GM18505 (cell line): ENCODE results near the gene VAV2.

Source experiments
- ATAC-seq: cut with Tn5 transposase; IDR thresholded peaks from one replicate; pipeline ENCODE4 v1.9.1; 2021; ENCODE audit not compliant: unreplicated experiment
- POLR2A ChIP-seq: IDR thresholded peaks from 4 replicates; pipeline ENCODE4 v1.6.1; 2011; ENCODE audit warnings: borderline replicate concordance; ENCODE audit not compliant: insufficient read depth, insufficient read length; ENCODE audit errors: extremely low read depth

VAV2 gene

DNA sequence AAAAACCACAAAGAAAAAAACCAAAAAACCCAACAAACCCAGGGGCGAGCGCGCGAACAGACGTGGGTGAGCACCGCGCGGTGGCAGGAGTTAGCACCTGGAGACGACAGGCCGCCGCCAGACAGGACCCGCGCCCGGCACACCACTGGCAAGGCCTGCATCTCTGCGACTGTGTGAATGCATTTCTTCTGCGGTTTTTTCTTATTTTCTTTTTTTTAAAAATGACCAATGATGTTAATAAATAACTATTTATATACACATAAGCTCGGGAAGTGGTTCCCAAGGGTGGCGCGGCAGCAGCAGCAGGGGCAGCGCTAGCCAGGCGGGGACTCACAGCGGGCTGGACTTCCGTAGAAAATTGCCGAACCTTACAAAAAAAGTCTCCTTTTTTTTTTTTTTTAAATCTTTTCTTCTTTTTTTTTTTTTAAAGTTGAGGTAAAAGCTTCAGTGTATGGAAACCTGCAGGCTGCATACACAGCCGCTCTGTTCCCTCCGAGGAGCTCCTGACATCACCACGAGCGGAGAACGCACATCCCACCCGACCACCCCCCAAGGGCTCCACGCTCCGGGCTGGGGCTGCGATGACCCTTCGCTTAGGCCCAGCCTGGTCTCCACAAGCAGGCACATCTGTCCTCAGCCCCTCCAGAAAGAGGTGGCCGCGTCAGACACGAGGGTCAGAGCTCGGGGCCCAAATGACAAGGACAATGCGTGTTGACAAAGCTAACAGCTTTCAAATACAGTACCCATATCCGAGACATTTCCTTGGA lies 40.5 kb upstream of the VAV2 start:
- no peak for ATAC-seq
- no peak for TF ChIP-seq POLR2A

DNA sequence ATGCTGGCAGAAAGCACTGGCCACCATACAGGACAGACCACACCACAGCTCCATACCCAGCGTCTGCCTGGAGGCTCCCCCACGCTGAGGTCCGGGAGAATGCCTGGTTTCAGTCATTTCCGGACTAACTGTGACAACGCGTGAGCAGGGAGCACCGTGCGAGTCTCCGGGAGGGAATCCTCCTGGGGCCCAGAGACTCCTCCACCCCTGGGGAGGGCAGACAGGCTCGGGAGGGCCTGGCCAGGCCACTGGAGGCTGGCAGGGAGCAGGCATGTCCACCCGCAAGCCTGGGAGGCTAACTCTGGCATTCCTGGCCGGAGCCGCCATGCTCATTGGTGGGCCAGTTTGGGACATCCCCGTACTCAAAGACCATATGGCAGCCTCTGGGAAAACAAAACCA lies 39.7 kb upstream of the VAV2 start:
- no peak for TF ChIP-seq POLR2A
- no peak for ATAC-seq

DNA sequence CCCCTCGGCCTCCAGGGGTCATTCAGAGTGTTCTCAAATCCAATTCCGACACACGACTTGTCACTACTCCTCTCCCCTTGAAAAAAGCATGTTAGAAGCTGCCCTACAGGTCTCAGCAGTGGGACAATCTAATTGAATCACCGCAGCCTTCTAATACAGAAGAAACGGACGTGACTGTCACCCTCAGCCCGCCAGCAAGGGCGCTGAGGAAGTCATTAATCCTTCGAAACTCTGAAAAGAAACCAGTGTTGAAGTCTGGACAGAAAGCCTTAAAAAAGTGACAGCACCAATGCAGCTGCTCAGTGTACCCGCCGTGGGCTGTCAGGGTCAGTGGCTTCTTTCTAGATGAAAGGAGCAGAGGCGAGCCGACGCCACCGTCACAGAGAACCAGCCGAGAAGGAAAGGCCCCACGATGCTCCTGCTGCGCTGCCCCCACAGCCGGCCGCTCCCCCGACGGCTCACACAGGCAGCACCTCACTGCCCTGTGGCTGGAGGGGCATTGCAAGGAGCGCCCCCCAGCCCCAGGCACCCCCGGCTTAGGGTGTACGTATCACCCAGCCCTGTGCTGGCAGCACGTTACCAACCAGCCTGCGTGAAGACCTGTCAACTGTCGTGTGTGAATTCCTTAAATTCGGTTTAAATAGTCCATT lies 38.8 kb upstream of the VAV2 start:
- ATAC-seq, result no peak
- TF ChIP-seq POLR2A, result no peak

DNA sequence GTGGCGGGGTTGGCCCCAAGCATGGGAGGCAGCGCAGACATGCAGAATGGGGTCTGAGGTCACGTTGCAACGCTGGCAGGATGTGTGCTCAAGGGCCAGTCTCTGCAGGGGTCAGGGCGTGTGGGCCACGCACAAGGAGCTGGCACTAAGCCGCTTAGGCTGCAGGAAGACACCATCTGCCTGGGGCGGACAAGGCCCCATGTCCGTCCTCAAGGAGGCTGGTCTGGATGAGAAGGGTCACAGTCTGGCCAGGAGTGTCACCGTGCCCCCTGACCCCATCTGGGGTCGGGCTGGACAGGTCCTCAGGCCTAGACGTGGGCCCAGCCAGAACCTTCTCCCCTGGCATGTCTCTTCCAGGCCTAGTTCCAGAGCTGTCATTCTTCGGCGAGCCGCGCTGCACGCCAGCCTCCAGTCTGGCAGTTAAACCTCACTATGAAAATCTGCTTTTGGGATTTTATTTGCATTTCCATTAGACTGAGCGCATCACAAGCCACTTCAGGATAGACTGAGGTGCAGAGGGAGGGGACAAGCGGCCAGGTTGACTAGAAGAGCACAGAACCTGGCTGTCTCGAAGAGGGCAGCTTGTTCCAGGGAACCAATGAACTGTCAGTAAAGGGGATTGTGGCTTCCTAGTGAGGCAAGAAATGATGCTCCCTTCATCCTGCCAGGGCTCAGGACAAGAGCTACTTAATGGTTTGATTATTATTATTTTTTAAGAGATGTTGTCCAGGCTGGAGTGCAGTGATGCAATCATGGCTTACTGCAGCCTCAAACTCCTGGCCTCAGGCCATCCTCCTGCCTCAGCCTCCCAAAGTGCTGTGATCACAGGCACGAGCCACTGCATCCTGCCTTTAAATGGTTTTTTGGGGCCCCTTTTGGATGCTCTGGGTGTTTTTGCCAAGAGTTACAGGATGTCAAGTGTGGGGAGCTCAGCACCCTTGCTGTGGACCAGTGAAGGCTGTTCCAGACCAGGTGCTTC lies 37.4 kb upstream of the VAV2 start:
- TF ChIP-seq POLR2A, result no peak
- no peak for ATAC-seq

DNA sequence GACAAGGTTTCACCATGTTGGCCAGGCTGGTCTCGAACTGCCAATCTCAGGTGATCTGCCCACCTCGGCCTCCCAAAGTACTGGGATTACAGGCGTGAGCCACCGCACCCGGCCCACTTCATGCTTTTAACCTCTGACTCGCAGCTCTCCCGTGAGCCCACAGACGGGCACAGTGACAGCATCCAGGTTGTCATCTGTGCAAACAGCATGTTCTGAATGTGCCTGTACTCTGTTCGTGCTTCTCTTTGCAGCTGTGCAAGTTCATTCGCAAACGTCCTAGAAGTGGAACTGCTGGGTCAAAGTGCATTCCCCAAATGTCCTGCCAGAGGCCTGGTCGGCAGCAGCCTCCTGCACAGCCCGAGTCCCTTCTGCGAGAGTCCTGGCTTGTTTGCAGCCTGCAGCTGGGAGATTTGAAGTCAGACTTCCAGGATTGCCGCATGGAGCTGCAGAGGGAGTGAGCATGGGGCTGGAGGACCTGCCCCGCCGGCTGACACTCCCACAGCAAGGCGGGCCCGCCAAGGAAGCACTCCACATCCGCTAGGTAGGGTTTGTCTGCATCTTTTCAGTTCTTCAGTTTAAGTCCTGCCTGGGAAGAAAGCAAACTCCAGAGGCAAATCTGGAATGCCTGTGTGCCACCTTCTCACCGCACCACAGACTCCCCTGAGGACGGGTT lies 36.6 kb upstream of the VAV2 start:
- TF ChIP-seq POLR2A, result no peak
- ATAC-seq, result no peak

DNA sequence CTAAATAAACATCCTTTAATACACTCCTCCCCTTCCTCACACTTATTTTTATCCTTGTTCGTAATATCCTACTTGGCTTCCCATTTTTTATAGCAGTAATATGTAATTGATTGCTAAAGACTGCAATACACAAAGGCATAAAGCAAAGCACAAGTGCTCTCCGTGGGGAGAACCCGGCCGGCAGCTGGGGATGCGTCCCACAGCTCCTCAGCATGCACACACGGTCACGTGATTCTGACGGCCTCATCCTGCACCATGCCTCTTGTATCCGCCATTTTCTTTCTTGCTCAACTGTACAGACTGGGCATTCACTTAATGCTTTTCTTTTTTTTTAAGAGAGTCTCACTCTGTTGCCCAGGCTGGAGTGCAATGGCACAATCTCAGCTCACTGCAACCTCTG lies 36.0 kb upstream of the VAV2 start:
- no peak for ATAC-seq
- TF ChIP-seq POLR2A, result no peak

DNA sequence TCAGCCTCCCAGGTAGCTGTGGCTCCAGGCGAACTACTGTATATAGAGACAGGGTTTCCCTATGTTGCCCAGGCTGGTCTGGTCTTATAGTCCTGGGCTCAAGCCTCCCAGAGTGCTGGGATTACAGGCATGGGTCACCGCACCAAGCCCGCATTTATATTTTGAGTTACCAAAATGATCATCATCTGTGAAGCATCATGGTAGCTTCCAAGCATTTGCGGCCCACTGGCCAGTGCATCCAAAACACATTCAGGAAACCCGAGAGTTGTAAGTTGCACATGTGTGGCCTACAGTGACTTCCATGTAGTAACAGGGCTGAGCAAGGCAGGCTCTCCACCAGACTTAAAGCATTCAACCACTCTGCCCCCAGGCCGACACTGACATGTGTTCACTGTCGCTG lies 35.4 kb upstream of the VAV2 start:
- no peak for TF ChIP-seq POLR2A
- ATAC-seq, result no peak

DNA sequence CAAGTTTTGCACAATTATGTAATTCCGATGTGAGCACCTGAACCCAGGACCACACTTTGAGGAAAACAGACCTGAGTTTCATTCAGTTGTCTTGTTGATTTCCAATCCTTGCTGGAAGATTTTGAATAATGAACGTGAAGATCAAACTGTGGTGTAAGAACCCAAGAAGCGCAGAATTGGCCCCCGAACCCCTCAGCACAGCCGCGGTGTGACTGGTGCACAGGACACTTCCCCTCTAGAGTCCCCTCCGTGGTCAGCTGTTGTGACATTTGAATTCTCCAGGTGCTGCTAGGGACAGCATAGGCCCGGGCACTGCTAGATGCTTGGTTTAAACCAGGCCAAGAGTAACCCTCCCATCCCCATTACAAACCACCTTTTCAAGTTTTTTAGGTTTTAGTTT lies 34.9 kb upstream of the VAV2 start:
- TF ChIP-seq POLR2A, result no peak
- ATAC-seq, result no peak

DNA sequence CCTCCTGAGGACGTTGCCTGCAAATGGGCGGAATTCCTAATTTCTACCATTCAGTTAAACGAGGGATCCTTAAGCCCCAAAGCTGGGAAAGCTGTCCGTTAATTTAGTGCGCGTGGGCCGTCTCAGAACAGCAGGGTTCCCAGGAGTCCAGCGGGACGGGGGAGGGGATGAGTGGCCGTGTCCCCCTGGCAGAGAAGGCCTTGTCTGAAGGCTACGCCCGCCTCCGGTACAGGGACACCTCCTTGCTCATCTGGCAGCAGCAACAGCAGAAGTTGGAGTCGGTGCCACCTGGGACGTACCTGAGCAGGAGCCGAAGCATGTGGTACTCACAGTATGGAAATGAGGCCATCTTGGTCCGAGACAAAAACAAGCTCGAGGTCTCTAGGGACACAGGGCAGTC lies 34.5 kb upstream of the VAV2 start:
- ATAC-seq, result no peak
- no peak for TF ChIP-seq POLR2A

DNA sequence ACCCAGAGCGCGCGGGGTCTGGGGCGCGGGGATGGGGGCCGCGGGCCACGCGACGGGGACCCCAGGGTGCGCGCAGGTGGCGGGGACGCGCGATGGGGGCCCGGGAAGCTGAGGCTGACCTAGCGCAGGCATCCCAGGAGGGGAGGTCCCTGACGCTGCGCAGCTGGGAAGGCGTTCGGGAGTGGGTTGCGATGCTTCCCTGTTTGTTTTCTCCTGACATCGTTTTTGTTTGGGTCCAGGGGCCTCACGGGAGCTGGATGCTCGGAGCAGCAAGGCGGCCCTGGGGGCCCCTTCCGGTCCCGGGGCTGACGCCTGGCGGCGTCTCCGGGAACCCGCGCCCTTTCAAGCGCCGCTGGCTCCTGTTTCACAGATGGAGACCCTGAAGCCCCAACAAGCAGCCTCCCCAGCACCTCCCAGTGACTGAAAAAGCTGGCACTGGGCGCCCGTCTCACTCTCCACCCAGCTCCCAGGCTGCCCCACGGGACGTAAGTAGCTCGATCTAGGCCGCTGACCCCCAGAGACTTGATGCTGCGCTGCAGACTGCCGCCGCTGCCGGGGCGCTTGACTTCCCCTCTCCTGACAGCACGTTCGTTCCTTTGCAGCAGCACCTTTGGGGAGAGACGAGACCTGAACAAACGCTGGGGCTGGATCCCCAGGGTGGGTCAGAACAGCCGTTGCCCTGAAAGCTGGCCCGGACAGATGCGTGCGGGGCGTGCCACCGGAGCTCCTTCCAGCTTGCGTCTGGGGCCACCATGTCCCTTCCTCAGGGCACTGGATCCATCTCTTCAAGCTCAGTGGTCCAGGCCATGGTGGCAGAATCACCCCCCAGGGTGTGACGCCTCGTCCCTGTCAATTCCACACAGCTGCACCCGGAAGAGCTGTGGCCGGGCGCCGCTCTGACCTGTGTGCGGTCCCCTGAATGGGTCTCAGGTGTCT lies 33.8 kb upstream of the VAV2 start:
- ATAC-seq, result peak; percentile 41
- no peak for TF ChIP-seq POLR2A

DNA sequence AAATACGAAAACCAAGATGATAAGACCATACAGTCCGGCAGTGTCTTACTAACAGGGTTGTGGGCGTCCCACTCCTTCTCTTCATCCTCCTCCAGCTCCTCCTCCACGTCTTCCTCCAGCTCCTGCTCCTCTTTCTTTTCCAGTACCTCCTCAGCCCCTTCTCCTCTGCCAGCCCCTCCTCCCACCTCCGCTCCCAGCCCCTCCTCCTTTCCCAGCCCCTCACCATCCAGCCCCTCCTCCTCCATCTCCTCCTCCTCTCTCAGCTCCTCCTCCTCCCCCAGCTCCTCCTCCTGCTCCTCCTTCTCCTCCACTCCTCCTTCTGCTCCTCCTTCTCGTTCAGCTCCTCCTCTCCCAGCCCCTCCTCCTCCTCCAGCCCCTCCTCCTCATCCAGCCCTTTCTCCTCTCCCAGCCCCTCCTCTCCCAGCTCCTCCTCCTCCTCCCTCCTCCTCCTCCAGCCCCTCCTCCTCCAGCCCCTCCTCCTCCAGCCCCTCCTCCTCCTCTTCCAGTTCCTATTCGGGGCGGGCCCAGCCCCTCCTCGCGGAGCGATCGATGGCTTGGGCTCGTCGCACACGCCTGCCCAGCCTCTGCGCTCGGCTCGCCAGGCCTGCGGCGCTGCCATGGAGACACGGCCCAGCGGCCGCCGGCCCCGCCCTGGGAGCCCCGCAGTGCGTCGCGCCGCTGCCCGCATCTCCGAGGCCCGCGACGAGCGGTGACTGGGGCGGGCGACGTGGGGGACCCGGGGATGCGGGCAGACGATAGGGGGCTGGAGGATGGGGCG lies 32.9 kb upstream of the VAV2 start, which contains the start of gene BRD3OS:
BRD3OS (plus strand) TSS at position 654 of the 778 bp plus-strand sequence. CDS start 1,267 bp downstream, outside the sequence.
- no peak for TF ChIP-seq POLR2A
- peak; percentile 84 for ATAC-seq

DNA sequence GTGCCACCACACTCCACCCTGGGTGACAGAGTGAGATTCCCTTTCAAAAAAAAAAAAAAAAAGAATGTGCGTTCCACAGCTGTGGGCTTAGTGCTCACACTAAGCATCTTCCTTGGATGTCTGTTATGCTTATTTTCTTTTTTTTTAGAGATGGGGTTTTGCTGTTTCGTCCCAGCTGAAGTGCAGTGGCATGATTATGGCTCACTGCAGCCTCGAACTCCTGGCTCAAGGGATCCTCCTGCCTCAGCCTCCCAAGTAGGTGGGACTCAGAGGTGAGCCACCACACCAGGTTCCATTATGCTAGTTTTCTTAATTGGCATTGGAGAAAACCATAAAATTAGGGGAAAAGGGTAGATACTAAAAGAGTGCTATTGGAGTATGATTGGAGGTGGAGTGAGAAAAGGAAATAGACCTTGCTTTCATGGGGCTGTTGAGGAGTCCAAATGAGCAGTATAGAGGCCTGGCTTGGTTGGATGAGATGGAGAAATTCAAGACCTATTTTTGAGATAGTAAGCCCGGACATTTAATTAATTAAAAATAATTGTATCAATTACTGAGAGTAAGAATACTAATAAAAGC lies 32.2 kb upstream of the VAV2 start:
- no peak for TF ChIP-seq POLR2A
- no peak for ATAC-seq

DNA sequence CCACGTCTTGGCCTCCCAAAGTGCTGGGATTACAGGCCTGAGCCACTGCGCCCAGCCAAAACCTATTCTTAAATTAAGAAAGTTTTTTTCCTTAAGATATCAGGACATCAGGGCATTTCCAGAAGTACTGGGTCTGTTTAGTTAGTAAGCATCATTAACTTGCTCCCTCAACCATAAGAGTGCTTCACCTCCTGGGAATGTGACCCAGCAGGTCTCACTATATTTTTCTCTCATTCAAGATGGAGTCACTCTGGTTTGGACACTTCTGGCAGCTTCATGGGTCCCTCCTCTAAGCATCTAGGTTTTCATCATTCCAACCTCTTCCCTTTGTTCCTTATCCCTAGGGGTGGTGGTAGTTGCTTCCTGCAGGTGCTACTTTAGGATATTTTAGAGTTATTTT lies 22.8 kb upstream of the VAV2 start:
- TF ChIP-seq POLR2A, result no peak

More for the DNA sequence above, 22.8 kb upstream of the VAV2 start:
- ATAC-seq, result no peak
